NCI-H2227 (cell line): ENCODE data around the gene LIN28B.
"Not testable (repeated sequence)": the region's sequence is repeated elsewhere in the genome, so short reads cannot be mapped to it uniquely, and the experiment has no call there.

ENCODE experiments used
- DNase-seq: peaks from one replicate; lab custom pipeline; 2025; ENCODE audit not compliant: unreplicated experiment; lab: John Stamatoyannopoulos, UW

Gene LIN28B

DNA sequence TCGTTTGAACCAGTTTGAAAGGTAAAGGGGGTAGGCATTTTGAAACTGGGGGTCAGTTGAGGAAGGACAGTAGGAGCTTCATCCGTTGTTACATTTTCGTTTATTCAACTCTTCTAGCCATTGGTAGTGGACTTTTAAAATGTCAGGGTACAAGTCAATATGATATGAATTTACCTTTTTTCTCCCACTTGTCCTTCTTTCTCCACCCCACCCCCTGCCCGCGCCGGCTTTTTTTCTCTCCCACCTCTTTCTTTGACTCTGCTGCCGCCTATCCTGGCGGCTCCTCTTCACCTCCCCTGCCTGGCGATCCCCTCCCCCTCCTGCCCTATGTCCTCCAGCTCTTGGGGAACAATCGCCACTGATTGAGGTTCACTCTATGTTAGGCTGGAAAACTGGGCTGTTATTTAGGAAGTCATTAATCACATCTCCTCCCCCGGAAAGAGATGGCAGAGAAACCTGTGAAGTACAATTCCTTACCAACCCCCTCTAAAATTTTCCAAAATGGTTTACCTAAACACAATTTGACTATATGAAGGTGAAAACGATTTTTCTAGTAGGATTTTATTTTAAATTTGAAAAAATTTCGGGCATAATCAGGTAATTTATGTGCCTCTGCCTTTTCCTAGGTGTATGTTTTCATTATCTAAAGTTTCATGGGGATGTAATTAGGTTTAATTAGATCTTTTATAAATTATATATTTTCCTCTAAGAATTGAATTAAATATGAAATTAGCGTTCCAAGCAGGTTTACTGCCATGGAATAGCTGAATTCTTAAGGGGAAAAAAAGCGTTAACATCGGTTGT is 778 bp upstream of the LIN28B start:
- DNase-seq = peak; percentile 76

DNA sequence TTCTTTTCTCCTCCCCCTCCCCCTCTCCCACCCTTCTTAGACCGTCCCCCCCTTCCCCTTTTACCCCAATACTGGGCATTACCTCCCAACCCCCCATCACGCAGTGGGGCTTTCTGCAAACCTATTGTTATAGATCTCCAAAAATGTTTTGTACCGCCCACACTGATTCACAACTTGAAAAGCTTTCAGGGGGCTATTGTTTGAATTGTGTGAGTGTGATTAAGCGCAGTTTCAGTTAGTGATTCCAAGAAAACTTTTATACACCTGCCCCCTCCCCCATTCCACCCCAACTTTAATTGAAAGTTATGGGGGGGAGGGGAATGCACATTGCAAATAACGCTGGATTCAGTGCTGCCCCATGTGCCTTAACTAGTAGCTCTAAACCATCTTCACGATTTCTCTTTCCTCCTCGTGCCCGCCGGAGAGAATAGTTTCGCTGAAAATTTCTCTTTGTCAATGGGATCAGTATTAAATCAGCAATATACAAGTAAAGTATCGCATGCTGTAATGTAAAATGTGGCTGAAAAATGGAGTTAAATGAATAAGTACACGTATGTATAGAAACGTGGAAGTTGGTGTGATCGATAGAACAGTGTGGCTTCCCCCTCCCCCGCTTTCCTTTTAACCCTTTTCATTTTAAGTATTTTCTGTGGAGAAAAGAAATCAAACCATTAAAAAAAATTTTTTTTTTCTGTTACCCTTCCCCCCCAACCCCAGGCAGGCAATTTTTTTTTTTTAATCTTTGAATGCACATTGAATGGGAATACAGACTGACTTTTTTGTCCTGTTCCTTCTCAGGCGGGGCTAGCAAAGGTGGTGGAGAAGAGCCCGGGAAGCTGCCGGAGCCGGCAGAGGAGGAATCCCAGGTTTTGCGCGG is 632 bp downstream of the LIN28B start:
- DNase-seq = peak; percentile 50

DNA sequence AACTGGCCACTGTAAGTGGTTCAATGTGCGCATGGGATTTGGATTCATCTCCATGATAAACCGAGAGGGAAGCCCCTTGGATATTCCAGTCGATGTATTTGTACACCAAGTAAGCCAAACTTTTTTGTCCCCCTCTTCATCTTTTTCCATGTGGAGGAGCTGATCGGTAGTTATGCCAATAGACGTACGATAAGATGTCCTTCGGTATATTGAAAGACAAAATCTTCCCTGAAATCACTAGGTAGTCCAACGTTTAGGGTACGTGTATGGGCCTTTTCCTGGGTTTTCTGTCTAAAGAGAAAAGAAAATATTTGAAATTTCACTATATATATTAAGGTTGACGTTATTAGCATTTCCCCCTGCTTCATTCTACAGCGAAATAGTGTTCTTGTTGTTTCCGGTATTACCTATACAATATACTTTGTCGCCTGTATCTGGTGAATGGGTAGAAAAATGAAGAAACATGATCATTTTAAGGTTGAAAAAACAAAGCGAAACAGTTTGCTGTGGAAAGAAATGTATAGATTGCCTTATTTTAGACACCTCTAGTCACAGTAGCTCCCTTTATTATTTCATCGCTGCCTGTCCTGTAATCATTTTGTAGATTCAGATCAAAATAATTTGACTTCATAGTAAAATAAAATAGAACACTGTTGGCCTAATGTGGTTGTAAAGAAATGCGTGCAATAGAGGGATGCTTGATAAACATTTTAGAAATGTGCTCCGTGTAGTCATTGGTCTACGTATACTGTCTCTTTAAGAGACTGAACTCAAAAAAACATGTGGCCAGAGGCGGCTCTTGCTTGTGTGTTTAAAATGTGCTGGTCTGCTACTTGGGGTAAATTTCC is 1.5 kb downstream of the LIN28B start:
- DNase-seq = peak; percentile 2

DNA sequence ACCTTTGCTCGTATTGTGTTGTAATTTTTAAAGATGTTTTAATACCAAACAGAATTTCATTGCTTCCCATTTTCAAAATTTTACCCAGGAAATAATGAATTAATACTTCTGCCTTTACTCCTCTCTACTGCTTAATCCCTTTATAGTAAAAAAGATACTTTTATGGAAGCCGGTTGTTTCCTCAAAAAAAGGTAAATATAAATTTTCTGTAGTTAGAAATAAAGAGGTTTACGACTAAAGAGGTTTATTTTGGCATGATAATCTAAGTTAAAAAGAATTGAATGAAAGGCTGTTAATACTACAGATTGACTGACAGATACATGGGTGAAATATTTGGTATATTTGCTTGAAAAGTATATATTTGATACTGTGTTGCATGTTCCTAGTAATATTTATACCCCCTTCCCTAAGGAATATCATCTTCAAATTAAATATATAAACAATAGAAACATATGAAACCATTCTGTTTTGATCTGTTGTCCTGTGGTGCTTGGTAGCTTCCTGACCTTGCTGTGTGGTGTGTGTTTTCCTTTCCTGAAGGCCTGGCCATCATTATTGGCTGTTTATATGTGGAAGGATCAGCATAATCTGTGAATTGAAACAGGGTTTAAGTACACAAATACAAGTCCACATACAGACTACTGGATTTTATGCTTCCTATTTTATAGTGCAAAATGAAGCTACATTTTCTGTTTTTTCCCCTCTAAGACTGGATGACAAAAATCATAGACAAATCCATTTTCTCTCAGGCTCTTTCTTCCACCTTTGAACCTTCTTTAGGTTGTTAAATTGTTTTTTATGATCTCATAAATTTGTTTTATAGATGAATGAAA is 2.3 kb downstream of the LIN28B start:
- no peak for DNase-seq

DNA sequence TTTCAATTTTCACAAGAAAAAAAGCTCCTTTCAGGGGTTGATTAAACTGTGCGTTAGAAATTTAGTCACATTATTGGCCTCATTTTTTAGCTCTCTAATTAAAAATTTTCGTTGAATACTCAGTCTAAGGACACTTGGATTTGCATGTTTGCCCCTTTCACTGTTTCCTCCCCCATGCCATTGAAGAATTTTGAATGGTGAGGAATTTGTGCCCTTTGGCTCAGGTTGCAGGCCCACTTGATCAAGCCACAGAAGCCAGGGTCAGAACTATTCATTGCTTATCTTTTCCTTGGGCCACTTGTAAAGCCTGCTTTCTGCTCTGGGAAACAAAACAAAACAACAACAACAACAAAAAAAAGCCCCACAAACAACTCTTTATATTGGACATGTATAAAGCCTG is 12.2 kb downstream of the LIN28B start:
- no peak for DNase-seq

DNA sequence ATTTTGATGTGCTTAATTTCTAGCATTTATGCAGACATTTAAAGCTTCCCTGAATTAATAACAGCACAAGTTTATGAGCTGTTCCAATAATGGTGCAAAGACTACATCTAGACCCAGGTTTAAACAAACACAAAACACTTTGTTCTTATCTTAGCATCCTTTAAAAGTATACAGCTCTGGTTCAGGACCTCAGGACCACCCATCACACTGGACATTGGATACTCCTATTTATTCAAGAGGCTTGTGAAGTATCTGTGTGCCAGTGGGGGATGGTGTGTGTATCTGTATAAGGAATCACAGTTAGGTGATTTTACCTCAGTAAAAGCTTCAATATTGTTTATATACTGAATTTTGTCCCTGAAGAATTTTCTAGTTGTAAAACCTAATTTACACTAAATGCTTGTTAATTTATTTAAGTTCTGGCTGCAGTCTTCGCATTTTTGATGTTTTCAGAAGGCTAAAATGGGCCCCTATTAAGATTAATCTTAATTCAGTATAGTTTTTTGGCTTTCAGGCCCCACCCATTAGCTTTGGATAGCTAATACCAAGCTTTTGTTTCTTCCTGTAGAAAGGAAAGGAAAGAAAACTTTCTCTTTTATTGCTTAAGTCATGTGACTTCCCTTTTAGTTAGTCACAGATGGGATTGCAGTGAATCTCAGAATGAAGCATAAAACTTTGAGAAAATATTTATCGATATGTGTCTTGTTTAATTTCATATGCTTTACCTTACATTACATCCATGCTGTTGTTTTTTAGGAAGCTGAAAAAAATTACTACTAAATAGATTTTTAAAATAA is 13.1 kb downstream of the LIN28B start:
- DNase-seq = no peak

DNA sequence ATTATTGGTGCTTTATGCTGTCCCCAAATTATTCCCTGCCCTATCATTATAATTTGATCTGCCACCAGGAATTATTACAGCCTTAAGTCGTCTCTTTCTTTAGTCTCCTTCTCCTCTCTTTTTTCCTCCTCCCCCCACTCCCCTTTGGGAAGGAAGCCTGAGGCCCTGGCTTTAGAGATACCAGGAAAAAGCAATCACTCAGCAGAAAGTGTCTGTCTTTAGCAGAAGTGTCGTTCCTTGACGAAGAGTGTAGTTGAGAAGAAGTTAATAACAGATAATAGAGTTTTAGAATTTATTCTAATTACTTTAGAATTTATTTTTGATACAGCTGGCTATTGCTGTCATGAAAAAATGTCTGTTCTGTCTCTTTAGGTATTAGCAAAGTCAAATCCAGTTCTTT is 16.5 kb downstream of the LIN28B start:
- DNase-seq = no peak

DNA sequence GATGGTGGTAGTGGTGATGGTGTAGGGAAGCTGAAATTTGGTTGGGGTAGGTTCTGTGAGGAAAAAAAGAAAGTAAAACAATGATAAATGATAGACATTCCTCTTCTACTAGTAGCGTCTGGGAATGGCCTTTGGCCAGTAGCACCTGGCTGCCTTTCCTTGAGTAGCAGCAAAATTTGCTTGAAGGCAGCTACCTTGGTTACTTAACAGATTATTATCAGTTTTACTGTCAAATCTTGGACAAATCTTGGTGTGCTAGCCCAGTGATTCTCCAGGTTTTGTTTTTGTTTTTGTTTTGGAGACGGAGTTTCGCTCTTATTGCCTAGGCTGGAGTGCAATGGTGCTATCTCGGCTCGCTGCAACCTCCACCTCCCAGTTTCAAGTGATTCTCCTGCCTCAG is 26.4 kb downstream of the LIN28B start:
- DNase-seq = no peak

DNA sequence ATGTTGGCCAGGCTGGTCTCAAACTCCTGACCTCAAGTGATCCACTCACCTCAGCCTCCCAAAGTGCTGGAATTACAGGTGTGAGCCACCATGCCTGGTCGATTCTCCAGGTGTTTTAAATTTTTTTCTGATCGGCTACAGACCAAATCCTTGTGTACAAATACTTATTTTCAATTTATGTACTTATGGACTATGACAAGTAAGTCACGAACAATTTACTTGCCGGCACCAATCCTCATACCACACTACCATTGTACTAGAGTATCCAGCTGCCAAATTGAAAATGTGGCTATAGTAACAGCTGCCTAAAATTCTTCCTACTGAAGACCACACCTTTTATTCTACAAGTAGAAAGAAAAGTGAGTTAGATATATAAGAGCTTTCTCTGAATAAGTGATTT is 26.9 kb downstream of the LIN28B start:
- no peak for DNase-seq

DNA sequence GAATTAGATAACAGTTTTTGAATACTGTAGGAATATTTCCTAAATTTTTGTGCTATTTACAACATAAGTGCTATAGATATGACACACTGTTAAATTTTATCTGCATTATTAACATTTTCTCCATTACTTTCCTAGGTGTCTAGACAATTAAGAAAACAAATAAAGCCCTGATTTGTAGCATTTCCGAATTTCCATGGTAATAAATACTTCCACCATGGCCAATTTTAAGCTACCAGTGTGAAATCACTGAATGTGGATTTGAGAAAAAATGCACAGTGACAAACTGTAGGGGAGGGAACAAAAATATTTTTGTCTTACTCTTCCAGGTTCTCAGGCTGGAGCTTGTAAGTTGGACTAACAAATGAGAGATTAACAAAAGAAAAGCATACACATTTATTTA is 27.9 kb downstream of the LIN28B start:
- DNase-seq = no peak

DNA sequence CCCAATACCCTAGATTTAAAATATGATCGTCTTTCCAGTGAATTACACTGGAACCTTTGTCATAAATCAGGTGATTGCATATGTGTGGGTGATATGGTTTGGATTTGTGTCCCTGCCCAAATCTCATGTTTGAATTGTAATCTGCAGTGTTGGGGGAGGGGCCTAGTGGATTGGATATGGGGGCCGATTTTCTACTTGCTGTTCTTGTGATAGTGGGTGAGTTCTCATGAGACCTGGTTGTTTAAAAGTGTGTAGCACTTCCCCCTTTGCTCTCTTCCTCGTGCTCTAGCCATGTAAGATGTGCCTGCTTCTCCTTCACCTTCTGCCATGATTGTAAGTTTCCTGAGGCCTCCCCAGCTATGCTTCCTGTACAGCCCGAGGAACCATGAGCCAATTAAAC is 29.0 kb downstream of the LIN28B start:
- not testable (repeated sequence) for DNase-seq

DNA sequence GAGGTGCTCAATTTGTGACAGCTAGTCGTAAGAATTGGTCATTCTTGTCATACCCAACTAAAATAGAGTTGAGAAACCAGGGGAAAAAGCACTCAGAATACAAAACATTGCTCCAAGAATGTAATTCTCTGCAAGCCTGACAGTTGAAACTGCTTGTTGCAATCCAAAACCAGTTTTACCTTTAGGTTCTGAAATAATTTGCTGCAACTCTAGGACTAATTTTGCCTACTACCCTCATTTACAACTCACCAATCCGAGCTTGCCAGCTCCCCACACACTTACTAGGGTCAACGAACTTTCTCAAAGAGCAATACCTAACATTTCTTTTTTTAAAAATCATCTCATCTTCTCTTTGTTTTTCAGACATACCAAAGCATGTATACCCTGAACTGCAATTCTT is 29.7 kb downstream of the LIN28B start:
- no peak for DNase-seq

DNA sequence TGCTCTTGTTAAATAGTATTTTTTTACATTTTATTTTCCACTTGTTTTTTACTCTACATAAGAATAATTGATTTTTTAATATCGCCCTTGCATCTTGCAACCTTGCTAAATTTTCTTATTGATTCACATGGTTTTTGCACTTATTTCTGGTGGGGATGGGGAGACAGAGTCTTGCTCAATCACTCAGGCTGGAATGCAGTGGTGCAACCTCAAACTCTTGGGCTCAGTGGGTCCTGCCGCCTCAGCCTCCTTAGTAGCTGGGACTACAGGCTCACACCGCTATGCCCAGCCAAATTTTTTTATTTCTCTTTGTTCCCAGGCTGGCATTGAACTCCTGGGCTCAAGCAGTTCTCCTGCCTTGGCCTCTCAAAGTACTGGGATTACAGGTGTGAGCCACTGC is 30.3 kb downstream of the LIN28B start:
- DNase-seq = no peak

DNA sequence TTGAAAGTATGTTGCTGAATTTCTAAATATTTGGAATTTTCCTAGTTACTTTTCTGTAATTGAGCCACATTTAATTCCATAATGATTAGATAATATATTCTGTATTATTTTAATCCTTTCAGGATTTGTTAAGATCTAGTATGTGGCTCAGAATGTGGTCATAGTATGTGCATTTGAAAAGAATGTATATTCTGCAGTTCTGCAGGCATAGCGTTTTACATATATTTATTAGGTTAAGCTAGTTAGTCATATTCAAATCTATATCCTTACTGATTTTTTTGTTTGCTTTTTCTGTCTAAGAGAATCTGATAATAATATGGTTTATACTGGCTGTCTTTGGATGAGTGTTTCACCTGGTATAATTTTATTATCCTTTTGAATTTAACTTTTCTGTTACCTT is 33.2 kb downstream of the LIN28B start:
- DNase-seq = no peak

DNA sequence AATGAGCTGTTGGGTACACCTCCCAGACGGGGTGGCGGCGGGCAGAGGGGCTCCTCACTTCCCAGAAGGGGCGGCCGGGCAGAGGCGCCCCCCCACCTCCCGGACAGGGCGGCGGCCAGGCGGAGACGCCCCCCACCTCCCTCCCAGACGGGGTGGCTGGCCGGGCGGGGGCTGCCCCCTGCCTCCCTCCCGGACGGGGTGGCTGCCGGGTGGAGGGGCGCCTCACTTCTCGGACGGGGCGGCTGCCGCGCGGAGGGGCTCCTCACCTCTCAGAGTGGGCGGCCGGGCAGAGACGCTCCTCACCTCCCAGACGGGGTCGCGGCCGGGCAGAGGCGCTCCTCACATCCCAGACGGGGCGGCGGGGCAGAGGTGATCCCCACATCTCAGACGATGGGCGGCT is 34.2 kb downstream of the LIN28B start:
- DNase-seq = not testable (repeated sequence)

DNA sequence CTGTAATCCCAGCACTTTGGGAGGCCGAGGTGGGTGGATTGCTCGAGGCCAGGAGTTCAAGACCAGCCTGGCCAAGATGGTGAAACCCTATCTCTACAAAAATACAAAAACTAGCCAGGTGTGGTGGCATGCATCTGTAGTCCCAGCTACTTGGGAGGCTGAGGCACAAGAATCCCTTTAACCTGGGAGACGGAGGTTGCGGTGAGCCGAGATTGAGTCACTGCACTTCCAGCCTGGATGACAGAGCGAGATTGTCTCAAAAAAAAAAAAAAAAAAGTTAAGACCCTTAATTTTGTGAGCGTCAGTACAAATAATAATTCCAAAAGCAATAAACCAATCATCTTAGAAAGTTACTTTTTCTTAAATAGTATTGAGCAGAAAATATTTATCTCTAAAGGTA is 36.7 kb downstream of the LIN28B start:
- not testable (repeated sequence) for DNase-seq

DNA sequence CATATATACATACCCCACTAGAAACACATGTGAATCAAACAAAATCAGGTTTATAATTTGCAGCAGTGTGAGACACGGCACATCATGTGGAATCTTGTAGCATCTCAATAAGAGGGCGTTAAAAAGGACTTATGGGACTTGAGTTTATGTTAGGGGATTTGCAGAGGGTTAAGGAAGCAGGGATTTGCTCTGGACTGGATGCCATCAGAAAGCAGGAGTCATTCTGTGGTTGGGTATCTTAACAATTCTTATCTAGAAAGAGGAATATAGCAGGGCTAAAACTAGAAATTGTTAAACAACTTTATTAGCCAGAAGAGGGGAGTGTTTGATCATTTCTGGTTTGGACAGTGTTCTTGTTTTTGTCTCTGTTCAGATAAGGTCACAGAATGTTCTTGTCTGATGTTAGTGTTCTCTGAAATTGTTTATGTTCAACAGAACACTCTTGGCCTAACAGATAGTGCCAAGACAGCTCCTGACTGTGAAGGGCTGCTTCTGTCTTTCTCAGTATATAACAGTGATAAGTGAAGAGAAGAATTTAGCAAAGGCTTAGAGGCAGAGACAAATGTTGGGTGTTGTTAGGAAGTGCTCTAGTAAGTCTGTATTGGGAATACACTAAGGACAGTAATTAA is 39.2 kb downstream of the LIN28B start:
- DNase-seq = no peak

DNA sequence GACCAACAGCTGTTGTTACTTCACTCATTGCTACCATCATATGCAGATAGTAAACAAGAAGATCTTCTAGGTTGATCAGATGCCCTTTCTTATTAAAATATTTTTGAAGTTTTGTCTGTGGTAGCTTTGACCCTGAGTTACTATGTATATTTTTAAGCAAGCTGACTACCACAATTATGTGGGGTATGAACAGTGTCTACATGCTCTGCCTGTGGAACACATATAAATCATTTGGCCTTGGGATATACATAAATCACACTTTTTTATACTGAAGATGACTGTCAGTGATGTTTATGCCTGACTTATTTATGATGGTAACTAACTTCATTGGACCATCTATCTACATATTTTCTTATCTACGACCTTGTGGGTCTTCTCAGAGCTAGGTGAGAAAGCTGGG is 44.2 kb downstream of the LIN28B start:
- DNase-seq = no peak

DNA sequence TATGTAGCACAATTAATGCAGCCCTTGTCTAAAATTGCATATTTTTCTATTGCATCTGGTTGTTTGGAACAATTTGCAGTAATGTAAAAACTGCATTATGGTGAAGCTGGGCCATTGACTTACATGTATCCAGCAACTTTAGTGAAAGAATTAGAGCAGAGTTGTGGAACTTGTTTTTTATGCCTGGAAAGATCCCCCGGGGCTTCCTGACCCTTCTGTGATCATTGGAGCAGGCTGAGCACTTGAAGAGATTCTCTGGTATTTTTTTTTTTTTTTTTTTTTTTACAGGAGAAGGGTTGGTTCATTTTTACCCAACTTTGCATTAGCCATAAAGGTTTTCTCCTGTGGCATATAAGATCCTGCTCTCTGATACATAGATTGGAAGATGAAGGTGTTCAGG is 45.0 kb downstream of the LIN28B start:
- DNase-seq = no peak
